ES-I3 (cell line): ENCODE measurements around the gene QKI.

Experiments used
- H3K36me3 ChIP-seq: 2 replicates; pipeline ENCODE4 v1.6.1; 2013; ENCODE audit warnings: mild to moderate bottlenecking, low read length, control low read depth, moderate library complexity; ENCODE audit not compliant: insufficient read depth
- H3K4me1 ChIP-seq: 2 replicates; pipeline ENCODE4 v1.6.1; 2013; ENCODE audit warnings: mild to moderate bottlenecking, control low read depth, low read length; ENCODE audit not compliant: insufficient read depth
- H3K9ac ChIP-seq: 2 replicates; pipeline ENCODE4 v1.6.1; 2013; ENCODE audit warnings: low read depth, mild to moderate bottlenecking, low read length, moderate library complexity
- H3K9me3 ChIP-seq: 2 replicates; pipeline ENCODE4 v1.6.1; 2013; ENCODE audit warnings: mild to moderate bottlenecking, low read length, moderate library complexity; ENCODE audit not compliant: control insufficient read depth, insufficient read depth

The QKI gene

GRCh38 chr6:163513003-163513402, 98.5 kb downstream of the QKI start:
- no peaks in the 10 kb centered on the region for H3K36me3 ChIP-seq
- H3K4me1 ChIP-seq, result no peaks in the 10 kb centered on the region
- peaks cover 6% of the 10 kb centered on the region; the same call in 1 of the 2 replicates for H3K9me3 ChIP-seq
- no peak overlapping the region for H3K9ac ChIP-seq

- H3K9me3 ChIP-seq, result no peaks in the 10 kb centered on the region
- H3K4me1 ChIP-seq, result no peaks in the 10 kb centered on the region
- H3K9ac ChIP-seq, result no peak overlapping the region
- no peaks in the 10 kb centered on the region for H3K36me3 ChIP-seq
Measured at GRCh38 chr6:163513570-163514166, 99.2 kb downstream of the QKI start.

GRCh38 chr6:163516908-163517307, 102.4 kb downstream of the QKI start:
- Histone ChIP-seq H3K36me3 (no peaks in the 10 kb centered on the region), H3K4me1 (no peaks in the 10 kb centered on the region), H3K9ac (no peak overlapping the region), H3K9me3 (no peaks in the 10 kb centered on the region)

DNA sequence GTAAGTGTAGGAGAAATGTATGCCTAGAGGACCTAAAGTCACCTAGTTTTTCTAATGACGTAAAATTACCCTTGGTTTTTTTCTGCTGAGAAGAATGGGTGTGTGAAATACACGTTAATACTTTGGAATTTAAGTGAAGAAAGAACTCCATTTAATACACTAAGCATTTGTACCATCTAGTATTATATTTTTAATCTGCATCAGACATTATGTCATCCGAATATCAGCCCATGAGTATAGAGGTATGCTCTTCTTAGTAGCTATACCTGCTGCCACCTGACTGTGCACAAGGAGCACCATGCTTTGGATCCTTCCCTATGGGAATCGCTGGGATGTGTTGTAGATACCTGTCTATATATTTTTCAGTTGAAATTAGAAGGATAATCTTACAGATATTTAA, 106.4 kb downstream of the QKI start:
- no peaks in the 10 kb centered on the region for H3K9me3 ChIP-seq
- no peak overlapping the region for H3K9ac ChIP-seq
- no peaks in the 10 kb centered on the region for H3K36me3 ChIP-seq
- H3K4me1 ChIP-seq, result no peaks in the 10 kb centered on the region

- Histone ChIP-seq H3K36me3 (no peaks in the 10 kb centered on the region), H3K9me3 (no peaks in the 10 kb centered on the region), H3K4me1 (no peaks in the 10 kb centered on the region), H3K9ac (no peak overlapping the region)
Measured at GRCh38 chr6:163522033-163522432, 107.5 kb downstream of the QKI start.

- Histone ChIP-seq H3K4me1 (0 out of 2 replicates have a peak, but pooled peaks cover 5% of the 10 kb centered on the region), H3K9ac (no peak overlapping the region), H3K36me3 (no peaks in the 10 kb centered on the region), H3K9me3 (no peaks in the 10 kb centered on the region)
Measured at GRCh38 chr6:163525926-163526325, 111.4 kb downstream of the QKI start.

DNA sequence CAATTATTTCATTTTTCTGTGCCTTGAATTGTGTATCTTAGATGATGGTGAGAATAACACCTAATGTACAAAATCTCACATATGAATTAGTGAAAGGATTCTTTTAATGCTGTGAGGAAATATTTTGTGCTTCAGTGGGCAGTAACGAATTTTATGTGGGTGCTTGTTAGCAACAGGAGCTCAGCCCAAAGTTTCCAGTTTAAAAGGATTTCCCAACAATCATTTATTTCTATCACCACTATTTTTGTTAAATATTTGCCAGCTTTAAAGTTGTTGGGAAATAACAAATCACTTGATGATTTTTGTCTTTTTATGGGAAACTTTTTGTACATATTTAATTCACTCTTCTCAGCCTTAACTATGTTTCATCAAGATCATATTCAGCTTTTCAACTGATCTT, 111.8 kb downstream of the QKI start:
- 0 out of 2 replicates have a peak, but pooled peaks cover 5% of the 10 kb centered on the region for H3K4me1 ChIP-seq

DNA sequence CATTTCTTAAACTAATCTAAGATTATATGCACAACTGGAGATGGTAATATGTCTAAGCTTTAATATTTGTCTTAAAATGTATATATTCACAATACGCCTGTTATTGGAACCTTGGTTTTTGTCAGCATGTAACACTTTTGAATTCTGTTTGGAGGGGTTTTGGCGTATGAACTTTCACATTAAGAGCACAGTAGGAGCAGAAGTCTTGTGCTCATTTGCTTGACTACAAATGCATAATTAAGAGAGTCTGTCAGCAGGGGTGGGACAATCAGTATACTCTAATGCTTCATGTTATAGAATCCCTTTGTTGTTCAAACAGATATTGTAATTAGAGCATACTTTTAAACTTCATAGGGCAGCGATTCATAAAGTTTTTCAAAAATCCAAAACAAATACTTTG, 112.8 kb downstream of the QKI start:
- no peaks in the 10 kb centered on the region for H3K9me3 ChIP-seq
- no peak overlapping the region for H3K9ac ChIP-seq
- H3K36me3 ChIP-seq, result no peaks in the 10 kb centered on the region
- H3K4me1 ChIP-seq, result 0 out of 2 replicates have a peak, but pooled peaks cover 5% of the 10 kb centered on the region

More for the DNA sequence above, 111.8 kb downstream of the QKI start:
- no peak overlapping the region for H3K9ac ChIP-seq
- no peaks in the 10 kb centered on the region for H3K36me3 ChIP-seq
- no peaks in the 10 kb centered on the region for H3K9me3 ChIP-seq

DNA sequence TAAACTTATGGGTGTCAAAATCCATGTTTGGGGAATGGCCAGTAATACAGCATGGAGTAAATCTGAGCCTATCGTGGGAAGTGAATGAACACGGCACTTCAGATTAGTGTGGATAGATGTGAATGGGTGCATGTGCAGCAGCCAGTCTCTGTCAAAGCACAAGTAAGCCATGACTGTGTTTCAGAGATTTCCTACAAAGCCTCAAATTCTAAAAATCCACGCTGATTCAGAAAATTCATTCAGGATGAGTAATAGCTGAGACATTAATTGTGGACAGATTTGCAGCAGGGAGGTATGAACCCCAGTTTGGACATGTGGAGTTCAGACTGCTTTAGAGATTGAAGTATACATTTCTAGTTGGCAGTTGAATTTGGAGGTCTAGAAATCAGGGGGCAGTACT, 115.1 kb downstream of the QKI start:
- H3K9ac ChIP-seq, result no peak overlapping the region
- H3K4me1 ChIP-seq, result peaks cover 8% of the 10 kb centered on the region; the same call in 1 of the 2 replicates
- no peaks in the 10 kb centered on the region for H3K36me3 ChIP-seq
- H3K9me3 ChIP-seq, result no peaks in the 10 kb centered on the region

GRCh38 chr6:163530406-163530805, 115.9 kb downstream of the QKI start:
- Histone ChIP-seq H3K9me3 (no peaks in the 10 kb centered on the region), H3K4me1 (peaks cover 8% of the 10 kb centered on the region; the same call in 1 of the 2 replicates), H3K9ac (no peak overlapping the region), H3K36me3 (no peaks in the 10 kb centered on the region)

DNA sequence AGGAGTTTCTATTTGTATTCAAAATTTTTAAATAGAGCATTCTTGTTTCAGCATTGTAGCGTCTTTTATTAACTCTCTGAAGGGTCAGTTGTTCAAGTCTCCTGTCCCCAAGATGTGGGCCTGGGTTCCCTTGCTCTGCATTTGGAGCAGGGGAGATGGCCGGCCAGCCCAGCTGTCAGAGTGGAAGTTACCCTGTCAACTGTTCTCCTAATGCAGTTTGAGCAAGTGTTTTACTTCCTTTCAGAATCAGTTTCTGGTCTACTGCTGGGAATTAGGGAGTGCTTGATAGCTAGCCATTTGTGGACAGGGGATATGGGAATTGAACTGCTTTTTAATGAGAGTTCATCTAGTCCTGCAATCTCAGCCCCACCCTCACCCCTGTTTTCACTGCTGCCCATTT, 116.6 kb downstream of the QKI start:
- Histone ChIP-seq H3K4me1 (peaks cover 8% of the 10 kb centered on the region; the same call in 1 of the 2 replicates), H3K9ac (no peak overlapping the region), H3K9me3 (no peaks in the 10 kb centered on the region), H3K36me3 (no peaks in the 10 kb centered on the region)

DNA sequence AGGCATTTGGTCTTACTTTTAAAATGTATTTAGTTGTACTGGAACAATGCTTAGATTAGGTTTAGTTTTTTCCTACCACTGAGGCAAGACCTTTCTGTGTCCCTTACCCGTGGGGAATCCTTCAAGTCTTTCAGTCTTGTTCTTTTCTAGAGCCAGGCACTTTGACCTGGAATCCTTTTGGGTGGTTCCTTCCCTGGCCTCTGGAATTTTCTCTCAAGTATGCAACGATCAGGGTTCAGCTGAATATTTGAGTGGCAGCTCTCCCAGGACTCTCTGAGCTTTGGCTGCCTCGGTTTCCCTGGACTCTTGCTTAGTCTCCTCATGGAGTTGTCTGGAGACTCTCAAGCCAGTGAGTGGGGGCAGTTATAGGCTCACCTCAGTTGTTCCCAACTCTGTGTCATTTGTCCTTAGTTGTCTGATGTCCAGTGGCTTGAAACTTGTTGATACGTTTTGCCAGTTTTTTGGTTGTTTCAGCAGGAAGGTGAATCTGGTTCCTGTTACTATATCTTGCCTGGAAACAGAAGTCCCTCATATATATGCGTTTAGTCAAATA, 118.1 kb downstream of the QKI start:
- peaks cover 12% of the 10 kb centered on the region for H3K4me1 ChIP-seq
- no peak overlapping the region for H3K9ac ChIP-seq

GRCh38 chr6:163533443-163533842, 118.9 kb downstream of the QKI start:
- Histone ChIP-seq H3K4me1 (peaks cover 20% of the 10 kb centered on the region), H3K9me3 (no peaks in the 10 kb centered on the region), H3K36me3 (no peaks in the 10 kb centered on the region), H3K9ac (no peak overlapping the region)

More for the DNA sequence above, 118.1 kb downstream of the QKI start:
- Histone ChIP-seq H3K9me3 (no peaks in the 10 kb centered on the region), H3K36me3 (no peaks in the 10 kb centered on the region)

DNA sequence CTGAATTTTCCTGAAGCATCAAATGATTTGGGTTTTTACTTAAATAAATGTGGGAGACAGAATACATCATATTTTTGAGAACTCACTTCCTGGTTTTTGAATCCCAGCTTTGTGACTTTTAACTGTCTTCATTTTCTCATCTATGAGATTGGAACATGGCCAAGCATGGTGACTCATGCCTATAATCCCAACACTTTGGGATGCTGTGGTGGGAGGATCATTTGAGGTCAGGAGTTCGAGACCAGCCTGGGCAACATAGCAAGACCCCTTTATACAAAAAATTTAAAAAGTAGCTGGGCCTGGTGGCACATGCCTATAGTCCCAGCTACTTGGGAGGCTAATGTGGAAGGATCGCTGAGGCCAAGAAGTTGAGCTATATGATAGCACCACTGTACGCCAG, 122.3 kb downstream of the QKI start:
- H3K36me3 ChIP-seq, result no peaks in the 10 kb centered on the region
- no peaks in the 10 kb centered on the region for H3K9me3 ChIP-seq
- H3K4me1 ChIP-seq, result peaks cover 16% of the 10 kb centered on the region
- H3K9ac ChIP-seq, result no peak overlapping the region

DNA sequence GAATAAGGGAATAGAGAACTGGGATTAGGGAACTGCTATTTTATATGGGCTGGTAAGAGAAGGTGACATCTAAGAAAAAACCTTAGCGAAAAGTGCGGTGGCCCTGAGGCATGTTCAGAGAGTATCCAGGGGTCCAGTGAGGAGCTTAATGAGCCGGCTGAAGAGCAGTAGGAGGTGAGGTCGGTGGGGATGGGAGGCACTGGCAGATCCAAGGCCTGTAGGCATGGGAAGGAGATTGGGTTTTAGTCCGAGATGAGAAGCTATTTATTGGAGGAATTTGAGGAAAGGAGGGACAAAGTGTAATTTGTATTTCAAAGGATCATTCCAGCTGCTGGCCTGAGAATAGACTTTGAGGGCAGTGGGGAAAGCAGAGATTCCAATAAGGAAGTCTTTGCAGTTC, 123.8 kb downstream of the QKI start:
- Histone ChIP-seq H3K9ac (no peak overlapping the region), H3K9me3 (no peaks in the 10 kb centered on the region), H3K36me3 (no peaks in the 10 kb centered on the region), H3K4me1 (peaks cover 21% of the 10 kb centered on the region)
